K562 (cell line): Measurements from ENCODE around the gene TEX54. TPM values are rescaled to one million over a fixed set of nuclear protein-coding genes. Genes with fewer than 3 reads are reported as not detected.

Experiments used
- ATAC-seq: fragments of 200-7000 bp; cut with Tn5 transposase; 3 replicates; pipeline ENCODE4 v1.9.1; 2020; ENCODE audit warnings: moderate library complexity
- BruUV-seq: library from RNA; stranded (reverse); fragments of 400-500 nt; replicated peaks from 2 replicates; lab custom pipeline; 2021; lab: Mats Ljungman, UMichigan
- CTCF ChIA-PET: fragments of 300-600 bp; formaldehyde crosslinking; extraction: SDS; loops from one replicate; lab custom pipeline; 2021; ENCODE audit warnings: low intra/inter-chr PET ratio; lab: Yijun Ruan, JAX
- POLR2A ChIA-PET: fragments of 300-600, 350-650 bp; sonication (Branson Sonifier 250); formaldehyde crosslinking; extraction: SDS; loops from one replicate; lab custom pipeline; 2021; ENCODE audit warnings: antibody characterized with exemption, inconsistent platforms; lab: Yijun Ruan, JAX
- DNase-seq, 4 experiments: peaks; one replicate each; pipeline versions ENCODE4 v3.0.0 to v3.0.0-alpha.2; 2011 to 2018; ENCODE audit warnings: low spot score in 3 of 4, mixed read lengths in 3 of 4; ENCODE audit errors: extremely low read depth in 1 of 4
- FAIRE-seq: peaks from 2 replicates; lab custom pipeline; 2011; peaks lifted over from hg19 to GRCh38; lab: Jason Lieb, UNC
- H2AFZ ChIP-seq: 2 replicates; pipeline ENCODE4 v1.6.0; 2011; ENCODE audit warnings: low read depth, low read length, control low read depth, inconsistent platforms
- H3K27ac ChIP-seq: fragments of 200-600 bp; 3 replicates; pipeline ENCODE4 v1.8.0; 2011; ENCODE audit warnings: low read depth, mild to moderate bottlenecking, control low read depth, inconsistent platforms, low read length, moderate library complexity, mixed read lengths; ENCODE audit errors: extremely low read depth
- H3K27me3 ChIP-seq, 2 experiments: fragments of 300-600 bp in 1 of 2; 2 replicates in 1 of 2; 3 replicates in 1 of 2; pipeline versions ENCODE4 v1.6.0 to v1.8.0; 2011; ENCODE audit warnings: inconsistent platforms in 2 of 2, low read length in 2 of 2, mild to moderate bottlenecking in 1 of 2, mixed read lengths in 1 of 2, moderate library complexity in 1 of 2; ENCODE audit not compliant: control insufficient read depth in 2 of 2, insufficient read depth in 2 of 2
- H3K36me3 ChIP-seq: fragments of 300-600 bp; 3 replicates; pipeline ENCODE4 v1.8.0; 2011; ENCODE audit warnings: mild to moderate bottlenecking, low read length, inconsistent platforms; ENCODE audit not compliant: control insufficient read depth, insufficient read depth
- H3K4me1 ChIP-seq, 2 experiments: fragments of 200-600 bp in 1 of 2; replicated peaks in 1 of 2; 2 replicates in 1 of 2; 3 replicates in 1 of 2; pipeline versions ENCODE4 v1.5.1 to v1.8.0; 2011; ENCODE audit warnings: inconsistent platforms in 2 of 2, low read length in 2 of 2, mild to moderate bottlenecking in 1 of 2, mixed read lengths in 1 of 2, moderate library complexity in 1 of 2; ENCODE audit not compliant: control insufficient read depth in 2 of 2, insufficient read depth in 2 of 2
- H3K4me2 ChIP-seq: 2 replicates; pipeline ENCODE4 v1.6.1; 2011; ENCODE audit warnings: low read length, control low read depth, inconsistent platforms, mixed read lengths; ENCODE audit not compliant: insufficient read depth
- H3K4me3 ChIP-seq: fragments of 200-600 bp; sonication (generic), shearing (Covaris generic); 2 replicates; pipeline ENCODE4 v1.5.1; 2016; ENCODE audit warnings: control low read depth, inconsistent platforms
- H3K79me2 ChIP-seq: fragments of 200-600 bp; 3 replicates; pipeline ENCODE4 v1.8.0; 2011; ENCODE audit warnings: low read length, inconsistent platforms; ENCODE audit not compliant: control insufficient read depth, insufficient read depth
- H3K9ac ChIP-seq, 2 experiments: 2 replicates each; pipeline versions ENCODE4 v1.6.0 to v1.6.1; 2011; ENCODE audit warnings: low read depth in 2 of 2, low read length in 2 of 2, control low read depth in 1 of 2, inconsistent platforms in 1 of 2, mild to moderate bottlenecking in 1 of 2, mixed read lengths in 1 of 2; ENCODE audit not compliant: insufficient read depth in 1 of 2
- H3K9me1 ChIP-seq: one replicate; pipeline ENCODE4 v1.6.0; 2011; ENCODE audit warnings: inconsistent platforms, mild to moderate bottlenecking, low read length, moderate library complexity; ENCODE audit not compliant: control insufficient read depth, insufficient read depth
- H3K9me3 ChIP-seq: replicated peaks from 2 replicates; pipeline ENCODE4 v1.5.1; 2011; ENCODE audit warnings: low read depth, low read length, inconsistent platforms; ENCODE audit not compliant: control insufficient read depth, insufficient read depth
- H4K20me1 ChIP-seq: replicated peaks from 2 replicates; pipeline ENCODE4 v1.6.1; 2011; ENCODE audit warnings: low read length, inconsistent platforms, mixed read lengths; ENCODE audit not compliant: control insufficient read depth, insufficient read depth
- BRCA1 ChIP-seq, 2 experiments: fragments of 450-650 bp in 1 of 2; sonication (generic) in 1 of 2; formaldehyde crosslinking in 1 of 2; IDR thresholded peaks; 2 replicates each; pipeline versions ENCODE4 v1.5.0 to v1.6.1; 2017 to 2020; ENCODE audit warnings: mild to moderate bottlenecking in 1 of 2, missing genetic modification reagents in 1 of 2
- CHD4 ChIP-seq: fragments of 200-600 bp; sonication (generic); IDR thresholded peaks from 3 replicates; pipeline ENCODE4 v1.6.1; 2012; ENCODE audit warnings: low read depth, mild to moderate bottlenecking, mixed read lengths, low read length, inconsistent platforms; ENCODE audit not compliant: insufficient read depth, insufficient replicate concordance, poor library complexity, severe bottlenecking
- GATA2 ChIP-seq: sonication (generic); formaldehyde crosslinking; IDR thresholded peaks from 2 replicates; pipeline ENCODE4 v1.4.0; 2020; ENCODE audit warnings: mild to moderate bottlenecking, missing genetic modification reagents
- NFIX ChIP-seq: fragments of 250-450 bp; sonication (Bioruptor Pico); IDR thresholded peaks from 2 replicates; pipeline ENCODE4 v1.4.0; 2020; ENCODE audit warnings: low read depth, mild to moderate bottlenecking, moderate library complexity
- PHTF2 ChIP-seq: fragments of 250-450 bp; sonication (Bioruptor Pico); IDR thresholded peaks from 2 replicates; pipeline ENCODE4 v1.5.0; 2021; ENCODE audit warnings: mild to moderate bottlenecking
- PRPF4 ChIP-seq: fragments of 200-400 bp; formaldehyde crosslinking; IDR thresholded peaks from one replicate; pipeline ENCODE4 v1.6.1; 2017; ENCODE audit warnings: low read length, low read depth, mild to moderate bottlenecking; ENCODE audit not compliant: insufficient read depth, poor library complexity, severe bottlenecking
- RBM14 ChIP-seq: fragments of 200-400 bp; formaldehyde crosslinking; IDR thresholded peaks from 2 replicates; pipeline ENCODE4 v1.6.1; 2018; ENCODE audit warnings: low read depth, mild to moderate bottlenecking, low read length, moderate library complexity, borderline replicate concordance; ENCODE audit not compliant: insufficient read depth
- SAFB2 ChIP-seq: fragments of 200-400 bp; formaldehyde crosslinking; IDR thresholded peaks from 2 replicates; pipeline ENCODE4 v1.6.1; 2018; ENCODE audit warnings: borderline replicate concordance, low read length, low read depth, moderate library complexity; ENCODE audit not compliant: severe bottlenecking
- SMC3 ChIP-seq: conservative IDR thresholded peaks from 2 replicates; pipeline ENCODE4 v1.6.1; 2011; ENCODE audit warnings: low read depth, low read length, improper control_type of control experiment; ENCODE audit not compliant: insufficient read depth
- TRIM24 ChIP-seq, 2 experiments: fragments of 450-650 bp; IDR thresholded peaks; 2 replicates each; pipeline ENCODE4 v1.6.1; 2016
- XRCC4 ChIP-seq: IDR thresholded peaks from one replicate; pipeline ENCODE4 v1.6.1; 2011; ENCODE audit not compliant: insufficient read depth, insufficient read length; ENCODE audit errors: extremely low read depth
- ZFX ChIP-seq: sonication (generic); formaldehyde crosslinking; IDR thresholded peaks from 2 replicates; pipeline ENCODE4 v1.8.0; 2022; ENCODE audit warnings: mild to moderate bottlenecking, missing genetic modification reagents, moderate library complexity
- ZKSCAN1 ChIP-seq: fragments of 150-350 bp; IDR thresholded peaks from 2 replicates; pipeline ENCODE4 v1.6.1; 2016; ENCODE audit warnings: low read depth, low read length
- ZNF77 ChIP-seq: fragments of 250-450 bp; sonication (Bioruptor Pico); IDR thresholded peaks from 2 replicates; pipeline ENCODE4 v1.5.0; 2020
- WGBS: fragments of 100-300 bp; shearing (Covaris generic); methylation state at CpG from one replicate; pipeline ENCODE4 v1.1.6; 2016; ENCODE audit warnings: low coverage, mixed read lengths; ENCODE audit not compliant: insufficient coverage; ENCODE audit errors: missing lambda C conversion rate; 5-methylcytosine and 5-hydroxymethylcytosine counted together
- in situ Hi-C: fragments of 300-500 bp; cut with MboI; formaldehyde crosslinking; loops from 4 replicates; pipeline ENCODE4 v1.15.0; 2018; ENCODE audit warnings: inconsistent platforms, mixed read lengths
- intact Hi-C: fragments of 100-400 bp; cut with micrococcal nuclease; formaldehyde crosslinking; loops from 2 replicates; pipeline ENCODE4 v1.14.2; 2022
- polyA plus RNA-seq, 8 experiments: library from polyadenylated mRNA; depleted of rRNA in 4 of 8; stranded (reverse) in 5 of 8; unstranded in 3 of 8; fragments of >200 nt; fragmentation: Nextera tagmentation in 2 of 8; fragmentation: Illumina TruSeq in 1 of 8; extraction: Ambion mirVana in 2 of 8; extraction: Trizol in 1 of 8; gene quantifications; 2 replicates each; pipeline versions ENCODE4 v1.2.1 to v1.2.3, GENCODE V29; 2011 to 2014; ENCODE audit warnings: inconsistent platforms in 1 of 8, missing spikeins in 1 of 8
- total RNA-seq, 7 experiments: library from RNA; depleted of rRNA in 6 of 7; stranded (reverse); fragments of >200 nt in 6 of 7; fragmentation: Illumina TruSeq in 2 of 7; extraction: Trizol in 2 of 7; gene quantifications; 2 replicates each; pipeline versions ENCODE4 v1.2.1 to v1.2.3, GENCODE V29; 2011 to 2021; ENCODE audit warnings: low replicate concordance in 1 of 7

The TEX54 gene
- total and polyA plus RNA-seq, 9 of the 15 experiments (the other 6 are each of a cell fraction or from before 2014, with no cell fraction given) = not detected

DNA sequence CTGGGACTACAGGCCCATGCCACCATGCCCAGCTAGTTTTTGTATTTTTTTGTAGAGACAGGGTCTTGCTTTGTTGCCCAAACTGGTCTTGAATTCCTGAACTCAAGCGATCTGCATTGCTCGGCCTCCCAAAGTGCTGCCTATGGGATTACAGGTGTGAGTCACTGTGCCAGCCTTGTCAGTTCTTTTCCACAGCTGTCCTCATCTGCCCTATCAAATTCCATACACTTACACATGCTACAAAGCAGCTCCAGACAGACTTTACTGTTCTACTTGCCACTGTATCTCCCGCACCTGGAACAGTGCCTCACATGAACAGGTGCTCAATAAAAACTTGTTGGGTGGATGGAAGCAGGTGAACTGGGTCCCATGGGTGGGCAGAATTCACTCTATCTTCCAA is 9.0 kb downstream of the TEX54 start:
- Histone ChIP-seq H4K20me1 (no peaks in the 10 kb centered on the region), H3K4me1 (no peaks in the 10 kb centered on the region), H3K9me3 (no peaks in the 10 kb centered on the region), H3K4me3 (no peak overlapping the region), H3K27ac (no peak overlapping the region), H3K4me2 (no peak overlapping the region), H3K9me1 (no peaks in the 10 kb centered on the region), H3K36me3 (peaks cover 72% of the 10 kb centered on the region), H3K27me3 (no peaks in the 10 kb centered on the region), H3K79me2 (peaks cover 11% of the 10 kb centered on the region; the same call in 2 of the 3 replicates), H3K9ac (no peak overlapping the region), H2AFZ (no peak overlapping the region)
- FAIRE-seq (no peak), DNase-seq (peak in 1 of 4 experiments; percentile 4), ATAC-seq (no peak)
- no peak for TF ChIP-seq ZKSCAN1
- no peak for TF ChIP-seq SAFB2
- TF ChIP-seq PHTF2 (CRISPR knock-in tag) = no peak
- no peak for TF ChIP-seq CHD4
- no peak for TF ChIP-seq GATA2 (CRISPR knock-in tag)
- TF ChIP-seq NFIX = no peak
- TF ChIP-seq TRIM24 (IDR thresholded peaks at IDR 0.05) = no peak
- TF ChIP-seq RBM14 = no peak
- TF ChIP-seq ZFX = no peak
- no peak for TF ChIP-seq ZNF77 (CRISPR knock-in tag)
- TF ChIP-seq PRPF4 = no peak
- no peak for TF ChIP-seq SMC3
- no peak for TF ChIP-seq XRCC4
- TF ChIP-seq BRCA1 (IDR thresholded peaks at IDR 0.05) = no peak
- no peak for TF ChIP-seq BRCA1 (CRISPR knock-in tag; IDR thresholded peaks at IDR 0.05)
- BruUV-seq = no TSS peak
- WGBS = 80% methylated on average over 3 of the region's 3 CpGs
- in situ Hi-C loops (no loop called here), intact Hi-C loops (no loop called here)
- ChIA-PET CTCF (no interaction called here), POLR2A (interaction anchor here (0.7 to 1.8 kb wide), 8 partner anchors 8 to 57 kb away, joined by 3 to 14 read pairs (median 4); partner anchors contain the start of genes NXF1 and SLC3A2)
